Ascending aorta (tissue), 2 donors: Measurements from ENCODE around the gene MBD3. TPM values are rescaled to one million over a fixed set of nuclear protein-coding genes. Genes with fewer than 3 reads are reported as not detected.

Source experiments
- DNase-seq, 2 donors: peaks; one replicate each; pipeline ENCODE4 v3.0.0-alpha.2; 2019; ENCODE audit warnings: low spot score in 2 of 2
- H3K27ac ChIP-seq, 2 donors: fragments of 200-600 bp; sonication (generic); one replicate each; pipeline ENCODE4 v1.5.1; 2016 to 2017; ENCODE audit warnings: mild to moderate bottlenecking in 1 of 2
- H3K27me3 ChIP-seq: fragments of 200-600 bp; sonication (generic); one replicate; pipeline ENCODE4 v1.5.1; 2017
- H3K36me3 ChIP-seq, 2 donors: fragments of 200-600 bp; sonication (generic); one replicate each; pipeline ENCODE4 v1.5.1; 2016
- H3K4me1 ChIP-seq, 2 donors: fragments of 200-600 bp; sonication (generic); one replicate each; pipeline ENCODE4 v1.5.1; 2016 to 2017; ENCODE audit warnings: mild to moderate bottlenecking in 1 of 2
- H3K4me3 ChIP-seq, 2 donors: fragments of 200-600 bp; sonication (generic); one replicate each; pipeline ENCODE4 v1.5.1; 2016 to 2017; ENCODE audit warnings: mild to moderate bottlenecking in 1 of 2
- H3K9me3 ChIP-seq, 2 donors: fragments of 200-600 bp; sonication (generic); one replicate each; pipeline ENCODE4 v1.5.1; 2016
- intact Hi-C: fragments of 100-400 bp; cut with DNase I; formaldehyde crosslinking; loops from one replicate; pipeline ENCODE4 v1.15.1; 2023
- total RNA-seq: library from RNA; depleted of rRNA; stranded (reverse); fragments of >200 nt; gene quantifications from one replicate; pipeline ENCODE4 v1.1.0, GENCODE V29; 2016
- TF ChIP-seq, protein P1 (sequence below), 3 experiments: fragments of 200-600 bp in 2 of 3; fragments of 450-650 bp in 1 of 3; sonication (generic) in 2 of 3; IDR thresholded peaks; one replicate each; pipeline ENCODE4 v1.5.1; 2016 to 2019; ENCODE audit warnings: antibody characterized with exemption in 3 of 3, mild to moderate bottlenecking in 1 of 3, moderate library complexity in 1 of 3

Gene MBD3
- total RNA-seq, 1 donor from 2014 or later: 143 TPM

GRCh38 chr19:1560286-1560882, 32.3 kb downstream of the MBD3 start:
- intact Hi-C loops: no loop called here

GRCh38 chr19:1558552-1558951, 34.1 kb downstream of the MBD3 start:
- no peak overlapping the region for H3K4me3 ChIP-seq
- peaks cover 5 to 8% of the 10 kb centered on the region in 2 donors for H3K36me3 ChIP-seq
- no peak overlapping the region for H3K27ac ChIP-seq
- no peaks in the 10 kb centered on the region for H3K9me3 ChIP-seq
- TF ChIP-seq, protein P1, sequence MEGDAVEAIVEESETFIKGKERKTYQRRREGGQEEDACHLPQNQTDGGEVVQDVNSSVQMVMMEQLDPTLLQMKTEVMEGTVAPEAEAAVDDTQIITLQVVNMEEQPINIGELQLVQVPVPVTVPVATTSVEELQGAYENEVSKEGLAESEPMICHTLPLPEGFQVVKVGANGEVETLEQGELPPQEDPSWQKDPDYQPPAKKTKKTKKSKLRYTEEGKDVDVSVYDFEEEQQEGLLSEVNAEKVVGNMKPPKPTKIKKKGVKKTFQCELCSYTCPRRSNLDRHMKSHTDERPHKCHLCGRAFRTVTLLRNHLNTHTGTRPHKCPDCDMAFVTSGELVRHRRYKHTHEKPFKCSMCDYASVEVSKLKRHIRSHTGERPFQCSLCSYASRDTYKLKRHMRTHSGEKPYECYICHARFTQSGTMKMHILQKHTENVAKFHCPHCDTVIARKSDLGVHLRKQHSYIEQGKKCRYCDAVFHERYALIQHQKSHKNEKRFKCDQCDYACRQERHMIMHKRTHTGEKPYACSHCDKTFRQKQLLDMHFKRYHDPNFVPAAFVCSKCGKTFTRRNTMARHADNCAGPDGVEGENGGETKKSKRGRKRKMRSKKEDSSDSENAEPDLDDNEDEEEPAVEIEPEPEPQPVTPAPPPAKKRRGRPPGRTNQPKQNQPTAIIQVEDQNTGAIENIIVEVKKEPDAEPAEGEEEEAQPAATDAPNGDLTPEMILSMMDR (IDR thresholded peaks at IDR 0.05): no peak
- intact Hi-C loops: no loop called here
- H3K27me3 ChIP-seq: no peaks in the 10 kb centered on the region
- H3K4me1 ChIP-seq: no peaks in the 10 kb centered on the region
- no peak for DNase-seq

More at GRCh38 chr19:1560286-1560882, 32.3 kb downstream of the MBD3 start:
- TF ChIP-seq, protein P1 (IDR thresholded peaks at IDR 0.05): no peak
- H3K4me3 ChIP-seq: no peak overlapping the region
- H3K36me3 ChIP-seq: peaks cover 2 to 3% of the 10 kb centered on the region in 2 donors
- no peaks in the 10 kb centered on the region for H3K27me3 ChIP-seq
- no peak for DNase-seq
- no peak overlapping the region for H3K27ac ChIP-seq
- no peaks in the 10 kb centered on the region for H3K4me1 ChIP-seq
- no peaks in the 10 kb centered on the region for H3K9me3 ChIP-seq

DNA sequence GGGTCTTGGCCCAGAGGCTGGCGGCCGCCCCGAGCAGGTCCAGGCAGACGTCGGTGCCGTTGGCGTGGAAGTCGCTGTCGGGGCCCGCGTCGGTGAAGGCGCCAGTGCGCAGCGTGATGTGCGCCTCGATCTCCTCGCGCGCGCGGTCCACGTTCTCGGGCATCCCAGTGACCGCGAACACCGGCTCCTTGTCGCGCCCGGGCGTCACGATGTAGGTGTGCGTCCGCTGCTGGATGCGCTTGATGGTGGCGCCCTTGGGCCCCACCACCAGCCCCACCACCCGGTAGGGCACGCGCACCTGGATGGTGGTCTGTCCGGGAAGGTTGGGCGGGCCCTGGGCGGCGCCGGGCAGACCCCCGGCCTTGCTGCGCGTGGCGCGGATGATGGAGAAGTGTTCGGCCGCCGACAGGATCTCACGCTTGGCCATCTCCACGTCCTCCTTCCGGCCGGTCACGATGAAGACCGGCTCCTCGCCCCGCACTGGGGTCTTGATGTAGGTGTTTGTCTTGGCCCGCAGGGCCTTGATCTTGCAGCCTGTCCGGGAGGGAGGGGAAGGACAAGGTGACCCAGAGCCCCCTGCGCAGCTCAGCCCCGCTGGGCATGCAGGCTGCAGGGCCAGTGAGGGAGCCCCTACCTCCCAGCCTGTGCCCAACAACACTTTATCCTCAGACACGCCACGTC, 36.1 kb downstream of the MBD3 start:
- Histone ChIP-seq H3K9me3 (no peaks in the 10 kb centered on the region), H3K36me3 (peaks cover 5 to 8% of the 10 kb centered on the region in 2 donors), H3K27me3 (no peaks in the 10 kb centered on the region), H3K4me3 (no peak overlapping the region), H3K4me1 (no peaks in the 10 kb centered on the region), H3K27ac (no peak overlapping the region)
- TF ChIP-seq, protein P1 (IDR thresholded peaks at IDR 0.05): no peak
- no peak for DNase-seq
- intact Hi-C loops: no loop called here

DNA sequence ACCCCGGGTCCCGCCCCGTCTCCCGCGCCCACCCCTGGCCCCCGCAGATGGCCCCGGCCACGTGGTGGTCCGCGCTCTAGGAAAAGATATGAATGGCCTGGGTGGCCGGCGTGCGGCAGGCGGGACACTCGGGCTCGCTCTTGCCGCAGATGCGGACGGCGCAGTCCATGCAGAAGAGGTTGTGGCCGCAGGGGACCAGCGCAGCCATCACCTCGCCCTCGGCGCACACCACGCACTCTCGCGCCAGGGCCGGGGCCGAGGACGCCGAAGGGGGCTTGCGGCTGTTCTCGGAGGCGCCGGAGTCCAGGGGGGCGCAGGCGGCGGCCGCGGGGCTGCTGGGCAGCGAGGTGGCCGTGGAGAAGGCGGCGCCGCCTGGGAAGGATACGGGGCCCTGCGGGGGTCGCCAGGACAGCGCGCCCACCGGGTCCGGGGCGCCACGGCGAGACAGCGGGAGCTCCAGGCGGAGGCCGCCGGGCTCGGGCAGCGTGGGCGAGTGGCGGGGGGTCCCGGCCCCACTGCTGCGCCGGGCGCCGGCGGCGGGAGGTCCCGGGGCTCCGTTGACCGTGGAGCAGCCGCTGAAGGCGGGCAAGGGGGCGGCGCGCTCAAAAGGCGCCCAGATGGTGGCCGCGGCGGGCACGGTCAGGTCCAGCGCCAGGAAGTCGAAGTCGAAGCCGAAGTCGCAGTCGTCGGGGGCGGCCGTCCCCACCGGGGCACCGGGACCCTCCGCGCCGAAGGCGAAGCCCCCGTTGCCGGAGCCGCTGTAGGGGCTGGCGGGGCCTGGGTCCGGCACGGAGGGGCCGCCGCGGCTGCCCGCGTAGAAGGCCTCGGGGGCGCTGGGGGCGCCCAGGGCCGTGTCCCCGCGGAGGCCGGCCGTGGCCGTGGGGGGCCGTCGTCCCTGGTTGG, 36.9 kb downstream of the MBD3 start:
- intact Hi-C loops: no loop called here
- TF ChIP-seq, protein P1 (IDR thresholded peaks at IDR 0.05): no peak
- no peak for DNase-seq
- no peaks in the 10 kb centered on the region for H3K27me3 ChIP-seq
- H3K27ac ChIP-seq: no peak overlapping the region
- H3K36me3 ChIP-seq: peaks cover 5 to 8% of the 10 kb centered on the region in 2 donors
- H3K4me1 ChIP-seq: no peaks in the 10 kb centered on the region
- H3K4me3 ChIP-seq: no peak overlapping the region
- no peaks in the 10 kb centered on the region for H3K9me3 ChIP-seq

DNA sequence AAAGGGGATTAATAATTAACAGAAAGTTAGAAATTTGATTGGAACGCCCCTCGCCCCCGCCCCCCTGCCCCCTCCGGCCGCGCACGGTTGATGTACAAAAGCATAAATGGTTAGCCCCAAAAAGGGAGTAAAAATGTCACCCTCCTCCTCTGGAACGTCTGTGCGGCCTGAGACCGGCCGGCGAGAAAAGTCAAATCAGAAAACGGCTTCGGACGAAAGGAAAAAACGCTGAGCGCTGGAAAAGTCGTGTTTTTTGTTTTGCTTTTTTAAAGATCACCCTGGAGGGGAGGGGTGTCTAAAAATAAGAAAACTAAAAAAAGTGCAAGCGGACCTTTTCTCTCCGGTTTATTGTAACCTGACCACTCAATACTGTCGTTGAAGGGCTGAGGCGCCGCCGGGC, 37.7 kb downstream of the MBD3 start:
- intact Hi-C loops: no loop called here
- H3K27me3 ChIP-seq: no peaks in the 10 kb centered on the region
- TF ChIP-seq, protein P1 (IDR thresholded peaks at IDR 0.05): no peak
- H3K9me3 ChIP-seq: no peaks in the 10 kb centered on the region
- peaks cover 5 to 8% of the 10 kb centered on the region in 2 donors for H3K36me3 ChIP-seq
- no peak overlapping the region for H3K27ac ChIP-seq
- H3K4me3 ChIP-seq: no peak overlapping the region
- no peak for DNase-seq
- H3K4me1 ChIP-seq: no peaks in the 10 kb centered on the region
